ENCODE results near the gene SLC38A5. TPM values are rescaled to one million over a fixed set of nuclear protein-coding genes. Genes with fewer than 3 reads are reported as not detected.

The SLC38A5 gene
- total RNA-seq, 1 donor from 2014 or later: 8.3 TPM

DNA sequence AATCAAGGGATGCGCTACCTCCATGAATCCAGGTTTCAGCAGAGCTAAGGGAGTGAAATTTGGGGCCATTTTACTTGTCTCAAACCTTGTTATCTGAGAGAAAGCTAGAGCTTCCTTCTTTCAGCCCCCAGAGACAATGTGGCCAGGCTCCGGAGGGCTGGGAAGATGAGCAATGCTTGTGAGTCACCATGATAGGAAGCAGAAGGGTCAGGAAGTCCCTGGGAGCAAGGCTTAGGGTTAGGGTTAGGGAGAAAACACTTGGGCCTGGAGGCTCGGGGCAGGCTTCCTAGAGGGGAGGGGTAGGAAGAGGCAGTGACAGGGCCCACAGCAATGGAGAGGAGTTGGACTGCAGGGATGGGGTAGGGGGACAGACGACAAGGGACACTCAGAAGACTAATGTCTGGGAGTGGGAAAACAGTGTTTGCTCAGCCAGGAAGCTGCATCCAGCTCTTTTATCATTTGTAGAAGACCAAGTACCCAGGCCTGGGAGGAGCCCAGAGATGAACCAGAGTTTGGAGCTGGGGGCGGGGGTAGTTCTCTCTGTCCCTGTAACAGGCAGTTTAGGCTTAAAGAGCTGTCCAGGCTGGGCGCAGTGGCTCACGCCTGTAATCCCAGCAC lies 22.3 kb upstream of the SLC38A5 start:
- no peak for DNase-seq (ENCODE audit: extremely low read depth, low read depth, low spot score)

GRCh38 chrX:48491809-48492208 lies 21.7 kb upstream of the SLC38A5 start:
- no peak for DNase-seq (ENCODE audit: extremely low read depth, low read depth, low spot score)

- no peak for DNase-seq (ENCODE audit: extremely low read depth, low read depth, low spot score)
These were observed 20.6 kb upstream of the SLC38A5 start for GRCh38 chrX:48490661-48491060.

GRCh38 chrX:48489892-48490291 lies 19.8 kb upstream of the SLC38A5 start:
- DNase-seq (ENCODE audit: extremely low read depth, low read depth, low spot score): no peak

DNA sequence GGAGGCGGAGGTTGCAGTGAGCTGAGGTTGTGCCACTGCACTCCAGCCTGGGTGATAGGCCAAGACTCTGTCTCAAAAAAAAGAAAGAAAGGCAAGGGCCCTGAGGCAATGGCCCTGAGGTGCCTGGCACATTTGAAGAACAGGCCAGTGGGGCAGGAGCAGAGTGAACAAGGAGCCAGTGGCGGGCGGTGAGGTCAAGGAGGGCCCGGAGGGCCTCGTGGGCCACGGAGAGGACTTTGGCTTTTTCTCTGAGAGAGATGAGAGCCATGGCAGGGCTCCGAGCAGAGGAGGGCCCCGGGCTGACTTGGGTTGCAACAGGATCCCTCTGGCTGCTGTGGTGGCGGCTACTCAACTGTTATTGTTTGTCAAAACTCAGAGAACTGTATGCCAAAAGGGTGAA lies 19.2 kb upstream of the SLC38A5 start:
- DNase-seq (ENCODE audit: extremely low read depth, low read depth, low spot score): no peak

DNA sequence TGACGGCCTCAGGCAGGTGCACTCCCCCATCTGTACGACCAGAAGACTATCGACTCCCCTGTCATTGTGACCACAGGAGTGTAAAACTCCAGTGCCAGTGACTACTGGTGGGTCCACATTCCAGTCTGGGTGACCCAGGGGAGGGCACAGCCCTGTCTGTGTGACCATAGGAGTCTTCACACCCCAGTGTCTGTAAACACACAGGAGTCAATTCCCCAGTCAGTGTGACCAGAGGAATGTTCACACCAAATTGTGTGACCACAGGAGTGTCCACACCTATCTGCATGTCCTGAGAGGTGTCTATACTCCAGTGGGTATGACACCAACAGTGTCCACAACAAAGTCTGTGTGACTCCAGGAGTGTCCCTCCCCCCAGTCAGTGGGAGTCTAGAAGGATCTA lies 18.0 kb upstream of the SLC38A5 start:
- DNase-seq (ENCODE audit: extremely low read depth, low read depth, low spot score): no peak

DNA sequence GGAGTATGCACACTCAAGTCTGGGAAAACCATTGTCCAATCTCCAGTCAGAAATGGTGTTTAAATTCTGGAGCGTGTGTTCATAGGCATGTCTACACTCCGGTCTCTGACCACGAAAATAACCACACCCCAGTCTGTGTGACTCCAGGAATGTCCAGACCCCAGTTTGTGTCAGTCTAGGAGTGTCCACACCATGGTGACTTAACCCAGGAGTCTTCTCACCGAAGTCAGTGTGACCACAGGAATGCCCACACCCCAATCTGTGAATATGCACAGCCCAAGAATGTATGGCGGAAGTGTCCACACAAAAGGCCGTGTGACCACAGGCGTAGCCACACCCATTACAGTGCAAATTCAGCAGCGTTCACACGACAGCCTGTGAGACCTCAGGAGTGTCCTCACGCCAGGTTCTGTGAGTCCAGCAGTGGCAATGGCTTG lies 17.3 kb upstream of the SLC38A5 start:
- no peak for DNase-seq (ENCODE audit: extremely low read depth, low read depth, low spot score)

DNA sequence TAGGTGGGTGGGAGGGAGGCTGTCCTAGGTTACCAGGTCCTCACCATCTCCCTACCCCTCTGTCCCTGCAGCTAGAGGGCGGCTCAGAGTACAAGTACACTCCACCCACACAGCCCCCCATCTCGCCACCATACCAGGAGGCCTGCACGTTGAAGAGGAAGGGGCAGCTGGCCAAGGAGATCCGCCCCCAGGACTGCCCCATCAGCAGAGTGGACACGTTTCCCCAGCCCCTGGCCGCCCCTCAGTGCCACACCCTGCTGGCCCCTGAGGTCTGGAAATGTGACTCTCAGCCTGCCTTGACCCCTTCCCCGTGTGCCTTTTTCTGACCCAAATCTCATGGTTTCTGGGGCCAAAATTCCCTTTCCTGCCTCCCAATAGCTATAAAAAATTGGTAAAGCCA lies 12.5 kb upstream of the SLC38A5 start:
- DNase-seq (ENCODE audit: extremely low read depth, low read depth, low spot score): no peak

DNA sequence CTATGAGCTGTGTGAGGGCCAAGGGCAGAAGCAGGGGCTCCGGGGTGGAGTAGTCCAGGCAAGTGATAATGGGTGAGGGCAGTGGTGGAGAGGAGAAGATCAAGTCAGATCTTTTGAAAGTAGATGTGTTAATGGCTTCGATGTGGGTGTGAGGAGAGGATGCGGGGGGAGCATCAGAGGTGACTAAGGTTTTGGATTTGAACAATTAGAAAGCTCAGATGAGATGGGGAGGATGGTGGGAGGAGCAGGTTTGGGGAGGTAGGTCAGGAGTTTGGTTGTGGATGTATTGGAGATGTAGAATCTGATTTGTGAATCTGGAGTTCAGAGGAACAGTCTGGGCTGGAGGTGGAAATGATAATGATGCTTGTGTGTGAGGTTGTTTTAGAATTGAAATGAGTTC lies 10.5 kb upstream of the SLC38A5 start:
- no peak for DNase-seq (ENCODE audit: extremely low read depth, low read depth, low spot score)

GRCh38 chrX:48480142-48480541 lies 10.1 kb upstream of the SLC38A5 start:
- no peak for DNase-seq (ENCODE audit: extremely low read depth, low read depth, low spot score)

- DNase-seq (ENCODE audit: extremely low read depth, low read depth, low spot score): no peak
These were observed 8.7 kb upstream of the SLC38A5 start for GRCh38 chrX:48478806-48479205.

- no peak for DNase-seq (ENCODE audit: extremely low read depth, low read depth, low spot score)
These were observed 8.1 kb upstream of the SLC38A5 start for GRCh38 chrX:48477960-48478755.

- DNase-seq (ENCODE audit: extremely low read depth, low read depth, low spot score): no peak
These were observed 6.9 kb upstream of the SLC38A5 start for GRCh38 chrX:48476919-48477318.

GRCh38 chrX:48475774-48476577 lies 5.9 kb upstream of the SLC38A5 start, which contains the start of gene FTSJ1:
Gene FTSJ1, plus strand, starts transcription at chrX:48476199. Its CDS starts 1,849 bp downstream, at chrX:48478048.
- DNase-seq (ENCODE audit: extremely low read depth, low read depth, low spot score): peak; percentile 44

DNA sequence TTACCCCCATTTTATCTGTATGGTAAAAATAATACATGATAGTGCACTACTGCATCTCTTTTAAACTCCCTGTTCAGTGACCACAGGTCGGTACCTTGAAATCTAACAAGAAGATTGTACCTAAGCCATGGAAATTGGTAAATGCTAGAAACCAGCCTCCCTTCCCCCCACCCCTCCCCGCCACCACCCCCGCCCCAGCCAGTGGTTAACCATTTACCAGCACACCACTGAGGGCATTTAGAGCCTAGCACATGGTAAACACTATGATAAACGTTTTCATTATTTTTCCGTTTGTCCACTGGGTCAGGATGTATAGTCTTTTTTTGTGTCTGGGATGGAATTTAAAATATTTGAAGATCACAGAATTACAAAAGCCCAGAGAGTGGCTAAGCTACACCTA lies 5.2 kb upstream of the SLC38A5 start:
- no peak for DNase-seq (ENCODE audit: extremely low read depth, low read depth, low spot score)

DNA sequence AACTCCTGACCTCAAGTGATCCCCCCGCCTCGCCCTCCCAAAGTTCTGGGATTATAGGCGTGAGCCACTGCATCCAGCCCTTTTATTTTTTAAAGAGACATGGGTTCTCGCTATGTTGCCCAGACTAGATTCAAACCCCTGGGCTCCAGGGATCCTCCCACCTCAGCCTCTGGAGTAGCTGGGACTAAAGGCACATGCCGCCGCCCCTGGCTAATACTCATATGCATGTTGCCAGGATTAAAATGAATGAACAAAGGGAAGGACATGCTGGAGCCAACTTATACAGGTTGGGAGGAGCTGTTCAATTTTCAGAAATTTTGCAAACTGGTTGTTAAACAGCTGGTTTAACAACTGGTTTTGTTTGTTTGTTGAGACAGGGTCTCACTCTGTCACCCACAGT lies 4.5 kb upstream of the SLC38A5 start:
- no peak for DNase-seq (ENCODE audit: extremely low read depth, low read depth, low spot score)

DNA sequence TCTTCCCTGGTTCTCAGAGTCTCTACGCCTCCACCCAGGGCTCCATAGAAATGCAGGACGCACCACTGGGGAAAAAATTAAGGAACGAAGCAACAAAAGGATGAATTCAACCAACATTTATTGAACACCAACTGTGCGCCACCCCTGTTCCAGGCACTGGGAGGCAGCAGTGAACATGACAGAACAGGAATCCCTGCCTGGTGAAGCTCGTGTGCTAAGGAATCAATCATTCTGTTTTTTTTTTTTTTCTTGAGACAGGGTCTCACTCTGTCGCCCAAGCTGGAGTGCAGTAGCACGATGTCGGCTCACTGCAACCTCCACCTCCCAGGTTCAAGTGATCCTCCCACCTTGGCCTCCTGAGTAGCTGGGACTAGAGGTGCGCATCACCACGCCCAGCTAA lies 4.1 kb upstream of the SLC38A5 start:
- no peak for DNase-seq (ENCODE audit: extremely low read depth, low read depth, low spot score)

DNA sequence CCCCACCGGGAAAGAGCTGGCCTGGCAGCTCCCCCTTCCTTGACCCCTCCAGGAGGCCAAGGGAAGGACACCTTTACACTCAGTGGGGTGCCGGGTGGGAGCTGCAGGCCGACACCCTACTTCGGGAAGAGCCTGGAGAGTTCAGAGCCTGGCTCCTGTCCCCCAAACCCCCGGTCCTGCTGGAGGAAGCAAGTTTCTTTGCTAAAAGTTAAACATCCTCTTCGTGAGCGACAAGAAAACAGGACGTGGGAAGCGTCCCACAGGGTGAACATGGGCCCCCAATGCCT lies 3.6 kb upstream of the SLC38A5 start:
- no peak for DNase-seq (ENCODE audit: extremely low read depth, low read depth, low spot score)

GRCh38 chrX:48472851-48473703 lies 3.0 kb upstream of the SLC38A5 start:
- DNase-seq (ENCODE audit: extremely low read depth, low read depth, low spot score): no peak

- no peak for DNase-seq (ENCODE audit: extremely low read depth, low read depth, low spot score)
These were observed 2.2 kb upstream of the SLC38A5 start for GRCh38 chrX:48472225-48472624.

DNA sequence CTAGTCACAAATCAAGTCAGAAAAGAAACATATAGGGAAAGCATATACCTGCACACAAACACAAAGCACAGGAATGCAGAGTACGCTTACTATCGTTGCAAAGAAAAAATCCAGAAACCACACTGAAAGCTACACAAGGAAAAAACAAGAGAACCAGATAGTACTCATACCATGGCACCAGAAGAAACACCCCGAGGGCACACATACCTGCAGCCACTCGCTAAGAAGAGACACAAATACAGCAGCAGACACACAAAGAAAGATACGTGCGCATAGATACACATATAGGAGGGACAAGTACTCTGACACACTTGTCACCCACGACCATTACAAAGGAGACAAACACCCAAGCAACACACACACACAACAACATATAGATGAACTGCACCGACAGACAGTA lies 1.4 kb upstream of the SLC38A5 start:
- DNase-seq (ENCODE audit: extremely low read depth, low read depth, low spot score): no peak
